Measurements from ENCODE around the gene RAB36. TPM values are rescaled to one million over a fixed set of nuclear protein-coding genes. Genes with fewer than 3 reads are reported as not detected.

RAB36 gene
- total RNA-seq, 6 experiments from 2014 or later, result 5.4 to 7.1 (median 6.3) TPM

GRCh38 chr22:23147617-23148387 is 2.5 kb downstream of the RAB36 start:
- H3K27me3 Mint-ChIP-seq (ENCODE audit: insufficient read depth), result no peaks in the 10 kb centered on the region; the same call in 1 of the 2 replicates
- no peaks in the 10 kb centered on the region for H3K9me3 Mint-ChIP-seq
- H3K4me1 Mint-ChIP-seq (ENCODE audit: low read depth), result peaks cover 33% of the 10 kb centered on the region
- no peak for DNase-seq
- no peak overlapping the region for H3K4me3 Mint-ChIP-seq
- H3K36me3 Mint-ChIP-seq (ENCODE audit: low read depth), result no peaks in the 10 kb centered on the region; the same call in 1 of the 2 replicates
- H3K27ac Mint-ChIP-seq, result no peak overlapping the region
- TF ChIP-seq CTCF (IDR thresholded peaks at IDR 0.05), result no peak

- Mint-ChIP-seq H3K36me3 (ENCODE audit: low read depth) (no peaks in the 10 kb centered on the region; the same call in 1 of the 2 replicates), H3K27ac (no peak overlapping the region)
Observed at GRCh38 chr22:23149743-23150238, 4.5 kb downstream of the RAB36 start.

GRCh38 chr22:23150762-23151161 is 5.5 kb downstream of the RAB36 start:
- no peaks in the 10 kb centered on the region; the same call in 1 of the 2 replicates for H3K27me3 Mint-ChIP-seq (ENCODE audit: insufficient read depth)
- peaks cover 22% of the 10 kb centered on the region for H3K4me1 Mint-ChIP-seq (ENCODE audit: low read depth)
- TF ChIP-seq CTCF (IDR thresholded peaks at IDR 0.05), result no peak
- H3K36me3 Mint-ChIP-seq (ENCODE audit: low read depth), result peaks cover 8% of the 10 kb centered on the region; the same call in 1 of the 2 replicates
- DNase-seq, result no peak
- no peaks in the 10 kb centered on the region for H3K9me3 Mint-ChIP-seq
- H3K27ac Mint-ChIP-seq, result no peak overlapping the region
- H3K4me3 Mint-ChIP-seq, result no peak overlapping the region

More at GRCh38 chr22:23149743-23150238, 4.5 kb downstream of the RAB36 start:
- no peaks in the 10 kb centered on the region for H3K9me3 Mint-ChIP-seq
- TF ChIP-seq CTCF (IDR thresholded peaks at IDR 0.05), result no peak
- no peak for DNase-seq
- no peak overlapping the region for H3K4me3 Mint-ChIP-seq
- peaks cover 30% of the 10 kb centered on the region for H3K4me1 Mint-ChIP-seq (ENCODE audit: low read depth)
- no peaks in the 10 kb centered on the region; the same call in 1 of the 2 replicates for H3K27me3 Mint-ChIP-seq (ENCODE audit: insufficient read depth)

DNA sequence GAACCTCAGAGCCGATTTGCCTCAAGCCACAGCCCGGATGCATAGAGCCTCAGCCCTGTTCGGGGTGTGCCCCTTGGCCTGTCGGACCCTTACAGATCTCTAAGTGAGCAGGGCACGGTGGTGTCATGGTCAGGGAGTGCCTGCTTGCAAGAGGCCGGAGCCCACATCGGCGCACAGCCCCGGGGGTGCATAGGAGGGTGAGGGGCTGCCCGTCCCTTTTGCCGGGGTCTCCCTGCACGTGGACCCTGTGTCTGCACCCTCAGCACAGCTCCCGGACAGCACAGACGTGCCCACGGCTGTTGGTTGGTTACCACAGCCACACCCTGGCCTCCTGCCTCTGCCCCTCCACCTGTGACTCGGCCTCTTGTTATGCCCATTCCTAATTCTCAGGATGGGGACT is 6.5 kb downstream of the RAB36 start:
- TF ChIP-seq CTCF (IDR thresholded peaks at IDR 0.05), result no peak
- H3K27me3 Mint-ChIP-seq (ENCODE audit: insufficient read depth), result no peaks in the 10 kb centered on the region; the same call in 1 of the 2 replicates
- H3K27ac Mint-ChIP-seq, result no peak overlapping the region
- H3K4me3 Mint-ChIP-seq, result no peak overlapping the region
- no peaks in the 10 kb centered on the region for H3K9me3 Mint-ChIP-seq
- peaks cover 11% of the 10 kb centered on the region for H3K4me1 Mint-ChIP-seq (ENCODE audit: low read depth)
- no peak for DNase-seq
- peaks cover 8% of the 10 kb centered on the region; the same call in 1 of the 2 replicates for H3K36me3 Mint-ChIP-seq (ENCODE audit: low read depth)

DNA sequence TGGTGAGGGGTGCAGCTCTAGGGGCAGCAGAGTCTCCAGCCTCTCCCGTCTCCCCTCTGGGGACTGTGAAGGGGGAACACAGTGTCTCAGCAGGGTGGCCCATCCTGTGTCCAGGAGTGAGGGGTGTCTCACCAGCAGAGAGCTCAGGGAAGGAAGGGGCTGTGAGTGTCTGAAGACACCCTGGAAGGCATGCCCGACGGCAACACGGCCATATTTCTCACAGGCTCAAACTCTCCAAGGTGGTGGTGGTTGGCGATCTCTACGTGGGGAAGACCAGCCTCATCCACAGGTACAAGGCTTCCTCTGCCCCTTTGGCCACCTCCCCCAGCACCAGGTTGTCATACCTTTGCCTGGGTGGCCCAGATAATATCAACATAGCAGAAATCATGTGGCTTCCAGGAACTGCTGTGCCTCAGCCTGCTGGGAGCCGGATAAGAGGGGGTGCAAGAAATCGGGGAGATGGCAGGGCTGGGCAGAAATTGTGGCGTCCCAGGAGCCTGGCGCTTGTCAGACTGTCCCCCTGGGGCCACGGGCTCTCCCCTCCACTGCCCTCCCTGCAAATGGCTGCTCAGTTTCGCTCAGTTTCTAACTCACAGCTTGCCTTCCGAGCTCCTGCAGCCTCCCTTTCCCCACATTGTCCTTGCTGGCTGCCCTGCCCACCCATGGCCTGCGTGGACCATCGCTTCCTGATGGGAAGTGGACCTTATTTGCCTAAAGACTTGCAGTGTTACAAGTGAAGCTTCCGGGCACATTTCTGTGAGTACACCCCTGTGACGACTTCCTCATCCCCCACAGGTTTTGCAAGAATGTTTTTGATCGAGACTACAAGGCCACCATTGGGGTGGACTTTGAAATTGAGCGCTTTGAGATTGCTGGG is 7.2 kb downstream of the RAB36 start:
- peaks cover 5% of the 10 kb centered on the region for H3K4me1 Mint-ChIP-seq (ENCODE audit: low read depth)
- no peaks in the 10 kb centered on the region for H3K9me3 Mint-ChIP-seq
- H3K27ac Mint-ChIP-seq, result no peak overlapping the region
- H3K4me3 Mint-ChIP-seq, result no peak overlapping the region
- H3K36me3 Mint-ChIP-seq (ENCODE audit: low read depth), result peaks cover 8% of the 10 kb centered on the region; the same call in 1 of the 2 replicates
- no peak for DNase-seq
- no peaks in the 10 kb centered on the region; the same call in 1 of the 2 replicates for H3K27me3 Mint-ChIP-seq (ENCODE audit: insufficient read depth)
- no peak for TF ChIP-seq CTCF (IDR thresholded peaks at IDR 0.05)

All from HFFc6 (cell line).